ENCODE results near the gene HLA-DPA1.

DNA sequence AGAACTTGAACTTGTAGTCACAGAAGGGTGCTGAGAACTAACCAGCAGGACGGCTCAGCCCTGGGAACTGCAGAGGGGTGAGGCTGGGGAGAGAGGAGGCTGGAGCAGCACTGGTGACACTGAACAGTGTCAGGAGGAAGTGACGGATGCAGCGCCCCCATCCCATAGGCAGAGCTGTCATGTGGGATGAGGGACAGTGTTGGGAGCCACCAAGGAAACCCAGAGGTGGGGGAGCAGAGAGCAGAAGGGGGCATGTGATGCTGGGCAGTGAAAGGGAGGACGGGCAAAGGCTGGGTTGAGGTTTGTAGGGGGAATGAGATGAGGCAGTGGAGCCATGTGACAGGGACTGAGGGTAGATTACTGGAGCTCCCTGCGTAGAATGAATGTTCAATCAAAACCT lies 4.5 kb upstream of the HLA-DPA1 start:
- TF ChIP-seq, protein P1, sequence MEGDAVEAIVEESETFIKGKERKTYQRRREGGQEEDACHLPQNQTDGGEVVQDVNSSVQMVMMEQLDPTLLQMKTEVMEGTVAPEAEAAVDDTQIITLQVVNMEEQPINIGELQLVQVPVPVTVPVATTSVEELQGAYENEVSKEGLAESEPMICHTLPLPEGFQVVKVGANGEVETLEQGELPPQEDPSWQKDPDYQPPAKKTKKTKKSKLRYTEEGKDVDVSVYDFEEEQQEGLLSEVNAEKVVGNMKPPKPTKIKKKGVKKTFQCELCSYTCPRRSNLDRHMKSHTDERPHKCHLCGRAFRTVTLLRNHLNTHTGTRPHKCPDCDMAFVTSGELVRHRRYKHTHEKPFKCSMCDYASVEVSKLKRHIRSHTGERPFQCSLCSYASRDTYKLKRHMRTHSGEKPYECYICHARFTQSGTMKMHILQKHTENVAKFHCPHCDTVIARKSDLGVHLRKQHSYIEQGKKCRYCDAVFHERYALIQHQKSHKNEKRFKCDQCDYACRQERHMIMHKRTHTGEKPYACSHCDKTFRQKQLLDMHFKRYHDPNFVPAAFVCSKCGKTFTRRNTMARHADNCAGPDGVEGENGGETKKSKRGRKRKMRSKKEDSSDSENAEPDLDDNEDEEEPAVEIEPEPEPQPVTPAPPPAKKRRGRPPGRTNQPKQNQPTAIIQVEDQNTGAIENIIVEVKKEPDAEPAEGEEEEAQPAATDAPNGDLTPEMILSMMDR (IDR thresholded peaks at IDR 0.05): no peak
- no peak for TF ChIP-seq POLR2A (IDR thresholded peaks at IDR 0.05)
